CD4-positive, alpha-beta T cell (primary cell): Measurements from ENCODE around the gene PER1. TPM values are rescaled to one million over a fixed set of nuclear protein-coding genes. Genes with fewer than 3 reads are reported as not detected.

Source experiments
- ATAC-seq: fragments of 200-7000 bp; cut with Tn5 transposase; one replicate; pipeline ENCODE4 v1.10.0; 2022; ENCODE audit warnings: mild to moderate bottlenecking; ENCODE audit not compliant: poor library complexity
- CTCF ChIA-PET: fragments of 350-600 bp; sonication (Branson Sonifier 250); formaldehyde crosslinking; loops from one replicate; lab custom pipeline; 2021; ENCODE audit warnings: antibody characterized with exemption, inconsistent platforms; lab: Charles Lee
- POLR2A ChIA-PET: fragments of 350-600 bp; sonication (Branson Sonifier 250); formaldehyde crosslinking; loops from one replicate; lab custom pipeline; 2021; ENCODE audit warnings: antibody characterized with exemption, inconsistent platforms; lab: Charles Lee
- DNase-seq, 14 experiments: peaks; one replicate each; pipeline ENCODE4 v3.0.0-alpha.2; 2013 to 2020; ENCODE audit warnings: mixed read lengths in 2 of 14
- H3K27ac ChIP-seq, 2 donors: one replicate each; pipeline versions ENCODE4 v1.5.1 to v1.7.0; 2013; ENCODE audit warnings: low read length in 2 of 2, low read depth in 1 of 2, mild to moderate bottlenecking in 1 of 2
- H3K27me3 ChIP-seq, 2 experiments: 1 replicate in 1 of 2; 2 replicates in 1 of 2; pipeline versions ENCODE4 v1.6.1 to v1.7.0; 2013; ENCODE audit warnings: low read length in 2 of 2, control low read depth in 1 of 2, mild to moderate bottlenecking in 1 of 2, moderate library complexity in 1 of 2; ENCODE audit not compliant: insufficient read depth in 2 of 2, control insufficient read depth in 1 of 2
- H3K36me3 ChIP-seq: one replicate; pipeline ENCODE4 v1.6.1; 2013; ENCODE audit warnings: low read length, control low read depth; ENCODE audit not compliant: insufficient read depth
- H3K4me1 ChIP-seq: one replicate; pipeline ENCODE4 v1.6.1; 2013; ENCODE audit warnings: low read length, control low read depth; ENCODE audit not compliant: insufficient read depth
- H3K4me3 ChIP-seq: one replicate; pipeline ENCODE4 v1.5.1; 2013; ENCODE audit warnings: mild to moderate bottlenecking, low read length, moderate library complexity
- H3K9me3 ChIP-seq, 2 experiments: 1 replicate in 1 of 2; 2 replicates in 1 of 2; pipeline versions ENCODE4 v1.6.1 to v1.7.0; 2013; ENCODE audit warnings: low read length in 2 of 2, mild to moderate bottlenecking in 2 of 2, control low read depth in 1 of 2, moderate library complexity in 1 of 2; ENCODE audit not compliant: control insufficient read depth in 1 of 2, insufficient read depth in 1 of 2
- H3K27ac Mint-ChIP-seq: one replicate; pipeline ENCODE4 v1.8.0; 2020; ENCODE audit warnings: mixed read lengths
- H3K27me3 Mint-ChIP-seq: one replicate; pipeline ENCODE4 v1.8.0; 2021; ENCODE audit warnings: mixed read lengths
- H3K36me3 Mint-ChIP-seq: one replicate; pipeline ENCODE4 v1.8.0; 2021; ENCODE audit warnings: low read depth, mixed read lengths
- H3K4me1 Mint-ChIP-seq: one replicate; pipeline ENCODE4 v1.8.0; 2021; ENCODE audit warnings: low read depth, mixed read lengths
- H3K4me3 Mint-ChIP-seq: one replicate; pipeline ENCODE4 v1.8.0; 2020; ENCODE audit warnings: mild to moderate bottlenecking, mixed read lengths
- H3K9me3 Mint-ChIP-seq: one replicate; pipeline ENCODE4 v1.8.0; 2020; ENCODE audit warnings: mixed read lengths
- CTCF ChIP-seq: fragments of 200-600 bp; IDR thresholded peaks from one replicate; pipeline ENCODE4 v1.8.0; 2022; ENCODE audit warnings: antibody characterized with exemption, mild to moderate bottlenecking
- intact Hi-C, 2 experiments: fragments of 100-400 bp; cut with DNase I in 1 of 2; cut with micrococcal nuclease in 1 of 2; formaldehyde crosslinking; loops; one replicate each; pipeline versions ENCODE4 v1.15.1 to v1.9.0; 2023 to 2025; cut with DNase I, micrococcal nuclease
- total RNA-seq, 174 experiments: library from RNA in 2 of 174; stranded (reverse) in 2 of 174; gene quantifications; one replicate each; pipeline ENCODE4 v1.2.3 and lab custom pipeline; 2021 to 2026

The PER1 gene
- total RNA-seq, 2 experiments from 2014 or later: 1,723 to 1,794 TPM

GRCh38 chr17:8104911-8105310 is 47.3 kb downstream of the PER1 start:
- H3K4me1 Mint-ChIP-seq: no peaks in the 10 kb centered on the region
- H3K4me3 Mint-ChIP-seq: no peak overlapping the region
- H3K36me3 Mint-ChIP-seq: no peaks in the 10 kb centered on the region
- TF ChIP-seq CTCF: no peak
- ATAC-seq (no peak), DNase-seq (no peak)
- peaks cover 6% of the 10 kb centered on the region for H3K4me1 ChIP-seq
- CTCF ChIA-PET: interaction anchor here (0.6 to 2.6 kb wide), 4 partner anchors 14 to 45 kb away, joined by 3 to 7 read pairs (median 4); no protein-coding TSS in a partner anchor
- H3K4me3 ChIP-seq: no peak overlapping the region
- H3K27me3 ChIP-seq: no peaks in the 10 kb centered on the region
- H3K27me3 Mint-ChIP-seq: no peaks in the 10 kb centered on the region
- POLR2A ChIA-PET: interaction anchor here (1.5 kb wide), 1 partner anchor 82 kb away, joined by 3 read pairs; no protein-coding TSS in a partner anchor
- no peaks in the 10 kb centered on the region for H3K9me3 Mint-ChIP-seq
- intact Hi-C loops: no loop called here
- no peak overlapping the region for H3K27ac ChIP-seq
- H3K27ac Mint-ChIP-seq: no peak overlapping the region
- no peaks in the 10 kb centered on the region for H3K36me3 ChIP-seq
- H3K9me3 ChIP-seq: no peaks in the 10 kb centered on the region

GRCh38 chr17:8103549-8103948 is 48.7 kb downstream of the PER1 start:
- Mint-ChIP-seq H3K4me1 (no peaks in the 10 kb centered on the region), H3K4me3 (no peak overlapping the region), H3K36me3 (no peaks in the 10 kb centered on the region), H3K27me3 (no peaks in the 10 kb centered on the region), H3K9me3 (no peaks in the 10 kb centered on the region), H3K27ac (no peak overlapping the region)
- no peak for TF ChIP-seq CTCF
- H3K27me3 ChIP-seq: no peaks in the 10 kb centered on the region
- DNase-seq (no peak), ATAC-seq (no peak)
- POLR2A ChIA-PET: interaction anchor here (1.4 to 1.5 kb wide), 2 partner anchors 15 to 84 kb away, joined by 3 read pairs; no protein-coding TSS in a partner anchor
- CTCF ChIA-PET: interaction anchor here (2.6 kb wide), 1 partner anchor 30 kb away, joined by 7 read pairs; no protein-coding TSS in a partner anchor
- H3K27ac ChIP-seq: no peak overlapping the region
- H3K4me3 ChIP-seq: no peak overlapping the region
- intact Hi-C loops: no loop called here
- no peaks in the 10 kb centered on the region for H3K4me1 ChIP-seq
- H3K36me3 ChIP-seq: no peaks in the 10 kb centered on the region
- no peaks in the 10 kb centered on the region for H3K9me3 ChIP-seq

- no peaks in the 10 kb centered on the region for H3K9me3 Mint-ChIP-seq
- H3K4me3 Mint-ChIP-seq: no peak overlapping the region
- no peak overlapping the region for H3K27ac ChIP-seq
- POLR2A ChIA-PET: no interaction called here
- TF ChIP-seq CTCF: no peak
- CTCF ChIA-PET: interaction anchor here (0.6 to 2.2 kb wide), 5 partner anchors 9 to 189 kb away, joined by 3 to 6 read pairs (median 3); no protein-coding TSS in a partner anchor
- no peak for ATAC-seq
- no peaks in the 10 kb centered on the region for H3K4me1 ChIP-seq
- H3K4me1 Mint-ChIP-seq: no peaks in the 10 kb centered on the region
- H3K27ac Mint-ChIP-seq: no peak overlapping the region
- no peaks in the 10 kb centered on the region for H3K9me3 ChIP-seq
- H3K27me3 Mint-ChIP-seq: no peaks in the 10 kb centered on the region
- no peaks in the 10 kb centered on the region for H3K27me3 ChIP-seq
- no peaks in the 10 kb centered on the region for H3K36me3 Mint-ChIP-seq
- no peaks in the 10 kb centered on the region for H3K36me3 ChIP-seq
- no peak for DNase-seq
- H3K4me3 ChIP-seq: no peak overlapping the region
- intact Hi-C loops: no loop called here
Observed at GRCh38 chr17:8101721-8102120, 50.5 kb downstream of the PER1 start.
